SK-N-SH treated with all-trans-retinoic acid at 6 μM for 48 hours (cell line): ENCODE measurements around the gene FUBP1.

Source experiments
- ISL1 ChIP-seq: fragments of 250-450 bp; sonication (Bioruptor Pico); IDR thresholded peaks from 2 replicates; pipeline ENCODE4 v2.1.2; 2022; ENCODE audit warnings: mild to moderate bottlenecking, moderate library complexity
- ZFP3 ChIP-seq: fragments of 250-450 bp; sonication (Bioruptor Pico); IDR thresholded peaks from 2 replicates; pipeline ENCODE4 v1.5.0; 2020; ENCODE audit warnings: mild to moderate bottlenecking, moderate library complexity

GRCh38 chr1:77948841-77949424, 29.9 kb downstream of the FUBP1 start:
- no peak for TF ChIP-seq ISL1 (CRISPR knock-in tag)
- no peak for TF ChIP-seq ZFP3 (CRISPR knock-in tag)
